ENCODE data around the gene DLG2. TPM values are rescaled to one million over a fixed set of nuclear protein-coding genes. Genes with fewer than 3 reads are reported as not detected.

Gene DLG2
- total and polyA plus RNA-seq, 2 donors = 4.8 to 6.6 TPM

GRCh38 chr11:85541683-85542082 is 85.5 kb downstream of the DLG2 start:
- peaks cover 0 to 2% of the 10 kb centered on the region in 2 donors for H3K9me3 ChIP-seq (ENCODE audit: control insufficient read depth in 2 of 2, insufficient read depth in 1 of 2, low read length in 1 of 2)
- H3K36me3 ChIP-seq (ENCODE audit: control insufficient read depth in 2 of 2, insufficient read depth in 2 of 2, low read length in 1 of 2) = no peaks in the 10 kb centered on the region
- DNase-seq (ENCODE audit: low read depth in 6 of 9, low spot score in 9 of 9) = no peak
- no peaks in the 10 kb centered on the region for H3K27me3 ChIP-seq (ENCODE audit: control insufficient read depth in 2 of 2, insufficient read depth in 1 of 2, low read length in 1 of 2)
- H3K4me1 ChIP-seq (ENCODE audit: control insufficient read depth in 2 of 2, insufficient read depth in 2 of 2, low read length in 2 of 2) = no peaks in the 10 kb centered on the region
- H3K4me3 ChIP-seq (ENCODE audit: low read length in 2 of 2) = no peak overlapping the region
- no peak overlapping the region for H3K27ac ChIP-seq (ENCODE audit: low read depth in 1 of 2, low read length in 1 of 2)

DNA sequence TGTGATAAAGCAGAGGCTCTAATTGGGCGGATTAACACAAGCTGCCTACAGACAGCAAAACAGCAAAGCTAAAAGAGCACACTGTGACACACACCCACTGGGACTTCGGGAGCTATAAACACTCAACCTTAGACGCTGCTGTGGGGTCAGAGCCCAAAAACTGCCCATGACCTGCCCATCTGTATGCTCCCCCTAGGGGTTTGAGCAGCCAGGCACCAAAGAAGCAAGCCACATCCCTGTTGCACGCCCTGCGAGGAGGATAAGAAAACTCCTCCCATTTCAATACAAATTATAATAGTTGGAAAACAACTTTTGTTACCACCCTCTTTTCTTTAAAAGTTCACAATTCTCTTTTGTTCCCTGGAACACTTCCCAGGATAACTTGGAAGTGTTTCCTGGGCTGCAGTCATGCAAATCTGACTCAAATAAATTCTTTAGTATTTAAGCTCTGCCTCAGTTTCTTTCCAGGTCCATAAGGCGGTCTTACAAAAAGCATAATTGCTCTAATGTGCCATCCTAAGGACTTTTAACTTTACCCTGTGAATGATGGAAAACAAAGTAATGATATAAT is 86.4 kb downstream of the DLG2 start:
- 91% methylated on average over 6 of the region's 6 CpGs for WGBS

GRCh38 chr11:85540181-85540580 is 87.0 kb downstream of the DLG2 start:
- no peak for DNase-seq (ENCODE audit: low read depth in 6 of 9, low spot score in 9 of 9)
- H3K27me3 ChIP-seq (ENCODE audit: control insufficient read depth in 2 of 2, insufficient read depth in 1 of 2, low read length in 1 of 2) = no peaks in the 10 kb centered on the region
- no peak overlapping the region for H3K27ac ChIP-seq (ENCODE audit: low read depth in 1 of 2, low read length in 1 of 2)
- no peaks in the 10 kb centered on the region for H3K36me3 ChIP-seq (ENCODE audit: control insufficient read depth in 2 of 2, insufficient read depth in 2 of 2, low read length in 1 of 2)
- H3K4me3 ChIP-seq (ENCODE audit: low read length in 2 of 2) = no peak overlapping the region
- no peaks in the 10 kb centered on the region for H3K4me1 ChIP-seq (ENCODE audit: control insufficient read depth in 2 of 2, insufficient read depth in 2 of 2, low read length in 2 of 2)
- peaks cover 0 to 7% of the 10 kb centered on the region in 2 donors for H3K9me3 ChIP-seq (ENCODE audit: control insufficient read depth in 2 of 2, insufficient read depth in 1 of 2, low read length in 1 of 2)
- 94% methylated on average over 5 of the region's 5 CpGs for WGBS

More for the DNA sequence above, 86.4 kb downstream of the DLG2 start:
- no peak overlapping the region for H3K27ac ChIP-seq (ENCODE audit: low read depth in 1 of 2, low read length in 1 of 2)
- H3K4me3 ChIP-seq (ENCODE audit: low read length in 2 of 2) = no peak overlapping the region
- H3K27me3 ChIP-seq (ENCODE audit: control insufficient read depth in 2 of 2, insufficient read depth in 1 of 2, low read length in 1 of 2) = no peaks in the 10 kb centered on the region
- no peaks in the 10 kb centered on the region for H3K36me3 ChIP-seq (ENCODE audit: control insufficient read depth in 2 of 2, insufficient read depth in 2 of 2, low read length in 1 of 2)
- no peaks in the 10 kb centered on the region for H3K4me1 ChIP-seq (ENCODE audit: control insufficient read depth in 2 of 2, insufficient read depth in 2 of 2, low read length in 2 of 2)
- DNase-seq (ENCODE audit: low read depth in 6 of 9, low spot score in 9 of 9) = no peak
- H3K9me3 ChIP-seq (ENCODE audit: control insufficient read depth in 2 of 2, insufficient read depth in 1 of 2, low read length in 1 of 2) = peaks cover 0 to 7% of the 10 kb centered on the region in 2 donors

DNA sequence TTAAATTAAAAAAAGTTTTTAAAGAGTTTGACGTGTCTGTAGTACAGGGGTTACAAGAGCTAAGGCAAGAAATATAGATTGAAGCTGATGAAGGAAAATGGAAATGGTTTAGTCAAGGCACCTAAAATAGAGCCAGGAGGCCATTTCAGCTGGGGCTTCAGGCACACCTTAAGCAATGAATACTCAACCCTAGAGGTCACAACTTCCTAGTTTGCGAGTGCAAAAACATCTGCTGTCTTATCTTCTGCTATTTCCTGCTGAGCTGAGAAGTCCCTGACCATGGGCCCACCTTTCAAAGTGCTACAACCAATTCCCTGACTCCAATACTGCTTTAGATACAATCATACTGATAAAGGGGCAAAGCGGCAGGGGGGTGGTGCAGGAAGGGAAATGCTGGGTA is 87.4 kb downstream of the DLG2 start:
- peaks cover 0 to 7% of the 10 kb centered on the region in 2 donors for H3K9me3 ChIP-seq (ENCODE audit: control insufficient read depth in 2 of 2, insufficient read depth in 1 of 2, low read length in 1 of 2)
- no peaks in the 10 kb centered on the region for H3K27me3 ChIP-seq (ENCODE audit: control insufficient read depth in 2 of 2, insufficient read depth in 1 of 2, low read length in 1 of 2)
- no peaks in the 10 kb centered on the region for H3K4me1 ChIP-seq (ENCODE audit: control insufficient read depth in 2 of 2, insufficient read depth in 2 of 2, low read length in 2 of 2)
- H3K27ac ChIP-seq (ENCODE audit: low read depth in 1 of 2, low read length in 1 of 2) = no peak overlapping the region
- no peaks in the 10 kb centered on the region for H3K36me3 ChIP-seq (ENCODE audit: control insufficient read depth in 2 of 2, insufficient read depth in 2 of 2, low read length in 1 of 2)
- no peak overlapping the region for H3K4me3 ChIP-seq (ENCODE audit: low read length in 2 of 2)
- DNase-seq (ENCODE audit: low read depth in 6 of 9, low spot score in 9 of 9) = no peak
- 92% methylated on average over 3 of the region's 3 CpGs for WGBS

DNA sequence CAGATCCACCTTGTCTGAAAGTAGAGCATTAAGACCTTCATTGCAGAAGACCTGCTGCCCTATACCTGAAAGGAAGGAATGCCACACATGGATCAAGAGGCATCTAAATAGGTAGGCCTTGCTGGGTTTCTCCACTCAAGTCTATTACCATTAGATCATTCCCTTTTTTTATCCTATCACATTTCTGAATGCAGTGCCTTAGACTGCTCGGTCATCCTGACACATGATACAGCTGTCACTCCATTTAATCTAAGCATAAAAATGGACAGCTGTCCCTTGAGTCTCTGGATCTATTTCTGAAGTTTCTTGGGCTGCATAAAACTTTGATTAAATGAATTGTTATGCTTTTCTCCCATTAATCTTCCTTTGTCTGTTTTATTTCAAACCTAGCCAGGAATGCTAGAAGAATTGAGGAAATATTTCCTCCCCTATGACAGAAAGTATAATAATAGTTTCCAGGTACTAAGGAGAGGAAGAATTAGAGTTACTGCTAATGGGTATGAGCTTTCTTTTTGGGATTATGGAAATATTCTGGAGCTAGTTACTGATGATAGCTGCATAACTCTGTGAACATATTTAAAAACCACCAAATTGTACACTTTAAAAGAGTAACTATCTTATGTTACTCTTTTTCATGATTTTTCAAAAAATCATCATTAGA is 88.0 kb downstream of the DLG2 start:
- Histone ChIP-seq H3K4me1 (ENCODE audit: control insufficient read depth in 2 of 2, insufficient read depth in 2 of 2, low read length in 2 of 2) (no peaks in the 10 kb centered on the region), H3K27ac (ENCODE audit: low read depth in 1 of 2, low read length in 1 of 2) (no peak overlapping the region), H3K27me3 (ENCODE audit: control insufficient read depth in 2 of 2, insufficient read depth in 1 of 2, low read length in 1 of 2) (no peaks in the 10 kb centered on the region), H3K9me3 (ENCODE audit: control insufficient read depth in 2 of 2, insufficient read depth in 1 of 2, low read length in 1 of 2) (peaks cover 0 to 7% of the 10 kb centered on the region in 2 donors), H3K4me3 (ENCODE audit: low read length in 2 of 2) (no peak overlapping the region), H3K36me3 (ENCODE audit: control insufficient read depth in 2 of 2, insufficient read depth in 2 of 2, low read length in 1 of 2) (no peaks in the 10 kb centered on the region)
- 93% methylated on average over 1 of the region's 1 CpG for WGBS
- DNase-seq (ENCODE audit: low read depth in 6 of 9, low spot score in 9 of 9) = no peak

DNA sequence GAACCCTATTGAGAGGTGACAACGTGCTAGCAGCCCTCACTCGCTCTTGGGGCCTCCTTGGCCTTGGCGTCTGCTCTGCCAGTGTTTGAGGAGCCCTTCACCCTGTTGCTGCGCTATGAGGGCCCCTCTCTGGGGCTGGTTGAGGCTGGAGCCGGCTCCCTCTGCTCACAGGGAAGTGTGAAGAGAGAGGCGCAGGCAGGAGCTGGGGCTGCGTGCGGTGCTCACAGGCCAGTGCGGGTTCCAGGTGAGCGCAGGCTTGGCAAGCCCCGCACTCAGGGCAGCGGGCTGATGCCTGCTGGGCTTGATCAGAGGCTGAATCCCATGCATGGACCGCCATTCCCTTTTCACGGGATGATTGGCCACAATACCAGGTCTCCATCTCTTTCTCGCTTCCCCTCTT is 90.7 kb downstream of the DLG2 start:
- no peak for DNase-seq (ENCODE audit: low read depth in 6 of 9, low spot score in 9 of 9)
- H3K27ac ChIP-seq (ENCODE audit: low read depth in 1 of 2, low read length in 1 of 2) = no peak overlapping the region
- 96% methylated on average over 15 of the region's 15 CpGs for WGBS
- H3K27me3 ChIP-seq (ENCODE audit: control insufficient read depth in 2 of 2, insufficient read depth in 1 of 2, low read length in 1 of 2) = no peaks in the 10 kb centered on the region
- H3K9me3 ChIP-seq (ENCODE audit: control insufficient read depth in 2 of 2, insufficient read depth in 1 of 2, low read length in 1 of 2) = peaks cover 0 to 7% of the 10 kb centered on the region in 2 donors
- no peaks in the 10 kb centered on the region for H3K4me1 ChIP-seq (ENCODE audit: control insufficient read depth in 2 of 2, insufficient read depth in 2 of 2, low read length in 2 of 2)
- no peaks in the 10 kb centered on the region for H3K36me3 ChIP-seq (ENCODE audit: control insufficient read depth in 2 of 2, insufficient read depth in 2 of 2, low read length in 1 of 2)
- no peak overlapping the region for H3K4me3 ChIP-seq (ENCODE audit: low read length in 2 of 2)

- Histone ChIP-seq H3K4me3 (ENCODE audit: low read length in 2 of 2) (no peak overlapping the region), H3K4me1 (ENCODE audit: control insufficient read depth in 2 of 2, insufficient read depth in 2 of 2, low read length in 2 of 2) (no peaks in the 10 kb centered on the region), H3K27me3 (ENCODE audit: control insufficient read depth in 2 of 2, insufficient read depth in 1 of 2, low read length in 1 of 2) (no peaks in the 10 kb centered on the region), H3K9me3 (ENCODE audit: control insufficient read depth in 2 of 2, insufficient read depth in 1 of 2, low read length in 1 of 2) (peaks cover 0 to 7% of the 10 kb centered on the region in 2 donors), H3K27ac (ENCODE audit: low read depth in 1 of 2, low read length in 1 of 2) (no peak overlapping the region), H3K36me3 (ENCODE audit: control insufficient read depth in 2 of 2, insufficient read depth in 2 of 2, low read length in 1 of 2) (no peaks in the 10 kb centered on the region)
- 95% methylated on average over 3 of the region's 3 CpGs for WGBS
- DNase-seq (ENCODE audit: low read depth in 6 of 9, low spot score in 9 of 9) = no peak
Observed at GRCh38 chr11:85534806-85535205, 92.3 kb downstream of the DLG2 start.

- no peak overlapping the region for H3K27ac ChIP-seq (ENCODE audit: low read depth in 1 of 2, low read length in 1 of 2)
- H3K36me3 ChIP-seq (ENCODE audit: control insufficient read depth in 2 of 2, insufficient read depth in 2 of 2, low read length in 1 of 2) = no peaks in the 10 kb centered on the region
- no peaks in the 10 kb centered on the region for H3K4me1 ChIP-seq (ENCODE audit: control insufficient read depth in 2 of 2, insufficient read depth in 2 of 2, low read length in 2 of 2)
- H3K9me3 ChIP-seq (ENCODE audit: control insufficient read depth in 2 of 2, insufficient read depth in 1 of 2, low read length in 1 of 2) = peaks cover 0 to 2% of the 10 kb centered on the region in 2 donors
- WGBS = 83% methylated on average over 5 of the region's 5 CpGs
- no peak overlapping the region for H3K4me3 ChIP-seq (ENCODE audit: low read length in 2 of 2)
- H3K27me3 ChIP-seq (ENCODE audit: control insufficient read depth in 2 of 2, insufficient read depth in 1 of 2, low read length in 1 of 2) = no peaks in the 10 kb centered on the region
- DNase-seq (ENCODE audit: low read depth in 6 of 9, low spot score in 9 of 9) = no peak
Observed at GRCh38 chr11:85531191-85531897, 95.8 kb downstream of the DLG2 start.

DNA sequence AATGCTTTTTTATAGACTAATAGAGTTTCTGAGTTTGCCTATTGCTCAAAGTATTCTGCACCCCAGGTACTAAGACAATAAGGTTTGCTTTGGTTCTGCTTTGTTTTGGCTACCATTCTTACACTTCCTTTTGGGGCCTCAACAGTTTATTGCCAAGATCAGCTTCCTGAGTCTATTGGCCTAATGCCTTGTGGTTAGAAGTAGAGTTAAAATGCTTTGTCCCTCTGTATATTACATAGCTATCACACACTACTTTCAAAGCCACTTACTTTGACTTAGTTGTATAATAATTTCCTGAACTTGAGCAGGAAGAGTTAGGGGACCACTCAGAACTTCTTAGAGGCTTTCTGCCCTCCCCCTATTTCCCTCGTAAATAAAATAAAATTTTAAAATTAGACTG is 96.5 kb downstream of the DLG2 start:
- Histone ChIP-seq H3K9me3 (ENCODE audit: control insufficient read depth in 2 of 2, insufficient read depth in 1 of 2, low read length in 1 of 2) (no peaks in the 10 kb centered on the region), H3K36me3 (ENCODE audit: control insufficient read depth in 2 of 2, insufficient read depth in 2 of 2, low read length in 1 of 2) (no peaks in the 10 kb centered on the region), H3K27me3 (ENCODE audit: control insufficient read depth in 2 of 2, insufficient read depth in 1 of 2, low read length in 1 of 2) (no peaks in the 10 kb centered on the region), H3K4me3 (ENCODE audit: low read length in 2 of 2) (no peak overlapping the region), H3K4me1 (ENCODE audit: control insufficient read depth in 2 of 2, insufficient read depth in 2 of 2, low read length in 2 of 2) (no peaks in the 10 kb centered on the region), H3K27ac (ENCODE audit: low read depth in 1 of 2, low read length in 1 of 2) (no peak overlapping the region)
- WGBS = 41% methylated on average over 1 of the region's 1 CpG
- no peak for DNase-seq (ENCODE audit: low read depth in 6 of 9, low spot score in 9 of 9)

Data from thymus (tissue), 11 donors.